BLaER1 (cell line): Measurements from ENCODE around the gene PALMD.

Source experiments
- H3K27ac ChIP-seq: shearing (Covaris generic); formaldehyde crosslinking; 2 replicates; pipeline ENCODE4 v1.8.1; 2022
- H3K27me3 ChIP-seq: shearing (Covaris generic); formaldehyde crosslinking; 2 replicates; pipeline ENCODE4 v1.8.1; 2022
- H3K36me3 ChIP-seq: shearing (Covaris generic); formaldehyde crosslinking; 2 replicates; pipeline ENCODE4 v1.8.1; 2022
- H3K4me1 ChIP-seq: shearing (Covaris generic); formaldehyde crosslinking; 2 replicates; pipeline ENCODE4 v1.8.1; 2022
- H3K4me2 ChIP-seq: shearing (Covaris generic); formaldehyde crosslinking; 2 replicates; pipeline ENCODE4 v1.8.1; 2022
- H3K4me3 ChIP-seq: shearing (Covaris generic); formaldehyde crosslinking; 2 replicates; pipeline ENCODE4 v1.8.1; 2022
- H3K9ac ChIP-seq: shearing (Covaris generic); formaldehyde crosslinking; 2 replicates; pipeline ENCODE4 v1.8.1; 2022
- H3K9me3 ChIP-seq: shearing (Covaris generic); formaldehyde crosslinking; 2 replicates; pipeline ENCODE4 v1.8.1; 2022
- H4K20me1 ChIP-seq: shearing (Covaris generic); formaldehyde crosslinking; 2 replicates; pipeline ENCODE4 v1.8.1; 2022
- Cebpa-rat ChIP-seq: shearing (Covaris generic); IDR thresholded peaks from 2 replicates; pipeline ENCODE4 v1.8.1; 2022

PALMD gene

GRCh38 chr1:99707535-99708142 is 61.7 kb downstream of the PALMD start:
- Histone ChIP-seq H3K27me3 (no peaks in the 10 kb centered on the region), H3K9ac (no peak overlapping the region), H3K27ac (no peak overlapping the region), H3K4me2 (no peak overlapping the region), H4K20me1 (no peaks in the 10 kb centered on the region), H3K36me3 (no peaks in the 10 kb centered on the region), H3K4me3 (no peak overlapping the region), H3K9me3 (no peaks in the 10 kb centered on the region), H3K4me1 (no peaks in the 10 kb centered on the region)
- no peak for TF ChIP-seq Cebpa-rat

GRCh38 chr1:99710994-99711393 is 65.1 kb downstream of the PALMD start:
- no peaks in the 10 kb centered on the region for H3K4me1 ChIP-seq
- H3K27me3 ChIP-seq, result no peaks in the 10 kb centered on the region
- no peaks in the 10 kb centered on the region for H3K9me3 ChIP-seq
- peak; percentile 73; the same call in 1 of the 2 replicates for TF ChIP-seq Cebpa-rat
- no peak overlapping the region for H3K27ac ChIP-seq
- H3K4me3 ChIP-seq, result no peak overlapping the region
- H3K9ac ChIP-seq, result no peak overlapping the region
- H3K36me3 ChIP-seq, result no peaks in the 10 kb centered on the region
- no peak overlapping the region for H3K4me2 ChIP-seq
- no peaks in the 10 kb centered on the region for H4K20me1 ChIP-seq

GRCh38 chr1:99713006-99713405 is 67.1 kb downstream of the PALMD start:
- Histone ChIP-seq H3K9ac (no peak overlapping the region), H4K20me1 (no peaks in the 10 kb centered on the region), H3K4me3 (no peak overlapping the region), H3K27me3 (no peaks in the 10 kb centered on the region), H3K4me2 (no peak overlapping the region), H3K9me3 (no peaks in the 10 kb centered on the region), H3K36me3 (no peaks in the 10 kb centered on the region), H3K27ac (no peak overlapping the region), H3K4me1 (no peaks in the 10 kb centered on the region)
- TF ChIP-seq Cebpa-rat, result no peak

GRCh38 chr1:99717005-99717404 is 71.1 kb downstream of the PALMD start:
- Histone ChIP-seq H3K36me3 (no peaks in the 10 kb centered on the region), H3K9ac (no peak overlapping the region), H3K4me2 (no peak overlapping the region), H3K9me3 (no peaks in the 10 kb centered on the region), H4K20me1 (no peaks in the 10 kb centered on the region), H3K4me1 (no peaks in the 10 kb centered on the region), H3K4me3 (no peak overlapping the region), H3K27me3 (no peaks in the 10 kb centered on the region), H3K27ac (no peak overlapping the region)
- no peak for TF ChIP-seq Cebpa-rat

GRCh38 chr1:99723251-99723650 is 77.3 kb downstream of the PALMD start:
- Histone ChIP-seq H3K4me2 (no peak overlapping the region), H3K36me3 (no peaks in the 10 kb centered on the region), H3K9ac (no peak overlapping the region), H3K27ac (no peak overlapping the region), H3K9me3 (no peaks in the 10 kb centered on the region), H3K27me3 (no peaks in the 10 kb centered on the region), H3K4me1 (peaks cover 6% of the 10 kb centered on the region), H3K4me3 (no peak overlapping the region), H4K20me1 (no peaks in the 10 kb centered on the region)
- no peak for TF ChIP-seq Cebpa-rat

GRCh38 chr1:99725996-99726395 is 80.1 kb downstream of the PALMD start:
- H3K4me3 ChIP-seq, result no peak overlapping the region
- peaks cover 10% of the 10 kb centered on the region for H3K4me1 ChIP-seq
- no peaks in the 10 kb centered on the region for H4K20me1 ChIP-seq
- no peak overlapping the region for H3K27ac ChIP-seq
- H3K9me3 ChIP-seq, result no peaks in the 10 kb centered on the region
- TF ChIP-seq Cebpa-rat, result no peak
- H3K4me2 ChIP-seq, result no peak overlapping the region
- H3K9ac ChIP-seq, result no peak overlapping the region
- H3K36me3 ChIP-seq, result no peaks in the 10 kb centered on the region
- no peaks in the 10 kb centered on the region for H3K27me3 ChIP-seq

- Histone ChIP-seq H3K4me1 (peaks cover 10% of the 10 kb centered on the region), H3K4me2 (no peak overlapping the region), H3K36me3 (no peaks in the 10 kb centered on the region), H3K9me3 (no peaks in the 10 kb centered on the region), H4K20me1 (no peaks in the 10 kb centered on the region), H3K4me3 (no peak overlapping the region), H3K27me3 (no peaks in the 10 kb centered on the region), H3K9ac (no peak overlapping the region), H3K27ac (no peak overlapping the region)
- TF ChIP-seq Cebpa-rat, result no peak
Observed at GRCh38 chr1:99726407-99726806, 80.5 kb downstream of the PALMD start.

GRCh38 chr1:99726818-99727217 is 80.9 kb downstream of the PALMD start:
- H3K9ac ChIP-seq, result no peak overlapping the region
- no peak overlapping the region for H3K4me2 ChIP-seq
- no peaks in the 10 kb centered on the region for H4K20me1 ChIP-seq
- no peak overlapping the region for H3K4me3 ChIP-seq
- H3K9me3 ChIP-seq, result no peaks in the 10 kb centered on the region
- peaks cover 10% of the 10 kb centered on the region for H3K4me1 ChIP-seq
- no peak for TF ChIP-seq Cebpa-rat
- H3K27ac ChIP-seq, result no peak overlapping the region
- no peaks in the 10 kb centered on the region for H3K36me3 ChIP-seq
- no peaks in the 10 kb centered on the region for H3K27me3 ChIP-seq

GRCh38 chr1:99727575-99728185 is 81.8 kb downstream of the PALMD start:
- Histone ChIP-seq H3K9ac (no peak overlapping the region), H3K9me3 (no peaks in the 10 kb centered on the region), H4K20me1 (no peaks in the 10 kb centered on the region), H3K4me1 (peaks cover 10% of the 10 kb centered on the region), H3K27me3 (no peaks in the 10 kb centered on the region), H3K27ac (no peak overlapping the region), H3K36me3 (no peaks in the 10 kb centered on the region), H3K4me3 (no peak overlapping the region), H3K4me2 (peak overlapping the region; percentile 31; the same call in 1 of the 2 replicates)
- TF ChIP-seq Cebpa-rat, result no peak

- Histone ChIP-seq H3K27me3 (no peaks in the 10 kb centered on the region), H3K4me1 (peaks cover 10% of the 10 kb centered on the region), H4K20me1 (no peaks in the 10 kb centered on the region), H3K4me3 (no peak overlapping the region), H3K27ac (no peak overlapping the region), H3K9me3 (no peaks in the 10 kb centered on the region), H3K4me2 (peak overlapping the region; percentile 31), H3K9ac (no peak overlapping the region), H3K36me3 (no peaks in the 10 kb centered on the region)
- TF ChIP-seq Cebpa-rat, result no peak
Observed at GRCh38 chr1:99728494-99729235, 82.8 kb downstream of the PALMD start.
